ENCODE measurements around the gene GNMT.

The GNMT gene

GRCh38 chr6:42963179-42963854, 2.8 kb downstream of the GNMT start:
- no peak overlapping the region for H3K27ac ChIP-seq (ENCODE audit: low read depth in 2 of 2, low read length in 2 of 2)
- no peaks in the 10 kb centered on the region for H3K9me3 ChIP-seq (ENCODE audit: control insufficient read depth in 2 of 2, low read length in 2 of 2)
- H3K9ac ChIP-seq (ENCODE audit: low read depth in 1 of 2, low read length in 2 of 2): no peak overlapping the region
- H3K4me1 ChIP-seq (ENCODE audit: control insufficient read depth in 2 of 2, insufficient read depth in 2 of 2, low read length in 2 of 2): peaks cover 11 to 13% of the 10 kb centered on the region in 2 donors
- H3K4me3 ChIP-seq (ENCODE audit: low read length in 2 of 2): no peak overlapping the region
- H3K36me3 ChIP-seq (ENCODE audit: control insufficient read depth in 2 of 2, insufficient read depth in 2 of 2, low read length in 2 of 2): peaks cover 14 to 25% of the 10 kb centered on the region in 2 donors
- H3K27me3 ChIP-seq (ENCODE audit: control insufficient read depth in 2 of 2, insufficient read depth in 2 of 2, low read length in 2 of 2): peaks cover 0 to 5% of the 10 kb centered on the region in 2 donors

- Histone ChIP-seq H3K9me3 (ENCODE audit: control insufficient read depth in 2 of 2, low read length in 2 of 2) (no peaks in the 10 kb centered on the region), H3K4me3 (ENCODE audit: low read length in 2 of 2) (no peak overlapping the region), H3K27ac (ENCODE audit: low read depth in 2 of 2, low read length in 2 of 2) (no peak overlapping the region), H3K36me3 (ENCODE audit: control insufficient read depth in 2 of 2, insufficient read depth in 2 of 2, low read length in 2 of 2) (peaks cover 21 to 25% of the 10 kb centered on the region in 2 donors), H3K27me3 (ENCODE audit: control insufficient read depth in 2 of 2, insufficient read depth in 2 of 2, low read length in 2 of 2) (peaks cover 0 to 5% of the 10 kb centered on the region in 2 donors), H3K4me1 (ENCODE audit: control insufficient read depth in 2 of 2, insufficient read depth in 2 of 2, low read length in 2 of 2) (peaks cover 11 to 13% of the 10 kb centered on the region in 2 donors), H3K9ac (ENCODE audit: low read depth in 1 of 2, low read length in 2 of 2) (no peak overlapping the region)
Observed at GRCh38 chr6:42963855-42964605, 3.5 kb downstream of the GNMT start.

- H3K4me3 ChIP-seq (ENCODE audit: low read length in 2 of 2): no peak overlapping the region
- H3K36me3 ChIP-seq (ENCODE audit: control insufficient read depth in 2 of 2, insufficient read depth in 2 of 2, low read length in 2 of 2): peaks cover 27 to 28% of the 10 kb centered on the region in 2 donors
- H3K9ac ChIP-seq (ENCODE audit: low read depth in 1 of 2, low read length in 2 of 2): no peak overlapping the region
- no peaks in the 10 kb centered on the region for H3K4me1 ChIP-seq (ENCODE audit: control insufficient read depth in 2 of 2, insufficient read depth in 2 of 2, low read length in 2 of 2)
- H3K9me3 ChIP-seq (ENCODE audit: control insufficient read depth in 2 of 2, low read length in 2 of 2): no peaks in the 10 kb centered on the region
- H3K27me3 ChIP-seq (ENCODE audit: control insufficient read depth in 2 of 2, insufficient read depth in 2 of 2, low read length in 2 of 2): no peaks in the 10 kb centered on the region
- H3K27ac ChIP-seq (ENCODE audit: low read depth in 2 of 2, low read length in 2 of 2): no peak overlapping the region
Observed at GRCh38 chr6:42966571-42966970, 6.0 kb downstream of the GNMT start.

- peaks cover 27 to 28% of the 10 kb centered on the region in 2 donors for H3K36me3 ChIP-seq (ENCODE audit: control insufficient read depth in 2 of 2, insufficient read depth in 2 of 2, low read length in 2 of 2)
Observed at GRCh38 chr6:42967228-42967627, 6.7 kb downstream of the GNMT start.

GRCh38 chr6:42968126-42968701, 7.7 kb downstream of the GNMT start:
- Histone ChIP-seq H3K9me3 (ENCODE audit: control insufficient read depth in 2 of 2, low read length in 2 of 2) (no peaks in the 10 kb centered on the region), H3K4me1 (ENCODE audit: control insufficient read depth in 2 of 2, insufficient read depth in 2 of 2, low read length in 2 of 2) (no peaks in the 10 kb centered on the region), H3K27me3 (ENCODE audit: control insufficient read depth in 2 of 2, insufficient read depth in 2 of 2, low read length in 2 of 2) (no peaks in the 10 kb centered on the region), H3K36me3 (ENCODE audit: control insufficient read depth in 2 of 2, insufficient read depth in 2 of 2, low read length in 2 of 2) (peaks cover 26 to 27% of the 10 kb centered on the region in 2 donors), H3K4me3 (ENCODE audit: low read length in 2 of 2) (no peak overlapping the region), H3K27ac (ENCODE audit: low read depth in 2 of 2, low read length in 2 of 2) (no peak overlapping the region), H3K9ac (ENCODE audit: low read depth in 1 of 2, low read length in 2 of 2) (no peak overlapping the region)

More at GRCh38 chr6:42967228-42967627, 6.7 kb downstream of the GNMT start:
- H3K9ac ChIP-seq (ENCODE audit: low read depth in 1 of 2, low read length in 2 of 2): no peak overlapping the region
- H3K4me3 ChIP-seq (ENCODE audit: low read length in 2 of 2): no peak overlapping the region
- no peaks in the 10 kb centered on the region for H3K27me3 ChIP-seq (ENCODE audit: control insufficient read depth in 2 of 2, insufficient read depth in 2 of 2, low read length in 2 of 2)
- no peaks in the 10 kb centered on the region for H3K9me3 ChIP-seq (ENCODE audit: control insufficient read depth in 2 of 2, low read length in 2 of 2)
- H3K27ac ChIP-seq (ENCODE audit: low read depth in 2 of 2, low read length in 2 of 2): no peak overlapping the region
- no peaks in the 10 kb centered on the region for H3K4me1 ChIP-seq (ENCODE audit: control insufficient read depth in 2 of 2, insufficient read depth in 2 of 2, low read length in 2 of 2)

GRCh38 chr6:42968783-42969182, 8.2 kb downstream of the GNMT start:
- Histone ChIP-seq H3K9ac (ENCODE audit: low read depth in 1 of 2, low read length in 2 of 2) (no peak overlapping the region), H3K36me3 (ENCODE audit: control insufficient read depth in 2 of 2, insufficient read depth in 2 of 2, low read length in 2 of 2) (peaks cover 27 to 29% of the 10 kb centered on the region in 2 donors), H3K27ac (ENCODE audit: low read depth in 2 of 2, low read length in 2 of 2) (no peak overlapping the region), H3K4me1 (ENCODE audit: control insufficient read depth in 2 of 2, insufficient read depth in 2 of 2, low read length in 2 of 2) (no peaks in the 10 kb centered on the region), H3K27me3 (ENCODE audit: control insufficient read depth in 2 of 2, insufficient read depth in 2 of 2, low read length in 2 of 2) (no peaks in the 10 kb centered on the region), H3K4me3 (ENCODE audit: low read length in 2 of 2) (no peak overlapping the region), H3K9me3 (ENCODE audit: control insufficient read depth in 2 of 2, low read length in 2 of 2) (no peaks in the 10 kb centered on the region)

GRCh38 chr6:42969431-42969830, 8.9 kb downstream of the GNMT start:
- no peak overlapping the region for H3K27ac ChIP-seq (ENCODE audit: low read depth in 2 of 2, low read length in 2 of 2)

DNA sequence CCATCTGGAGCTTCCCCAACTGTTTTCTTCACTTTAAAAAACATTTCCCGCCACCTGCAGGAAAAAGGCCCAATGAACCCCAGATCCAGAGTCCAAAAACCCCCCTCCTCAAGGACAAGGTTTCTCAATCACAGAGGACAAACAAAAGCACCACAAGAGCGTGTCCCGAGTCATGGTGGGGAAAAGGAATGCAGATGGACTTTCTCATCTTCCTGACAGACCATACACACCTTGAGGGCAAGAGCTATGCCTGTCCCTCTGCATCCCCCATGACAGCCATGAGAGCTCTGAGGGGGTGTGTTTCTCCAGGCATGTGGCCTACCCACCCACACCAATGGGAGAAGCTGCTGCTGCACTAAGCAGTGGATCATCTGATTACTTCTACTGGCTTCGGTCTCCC, 9.4 kb downstream of the GNMT start:
- peaks cover 21 to 25% of the 10 kb centered on the region in 2 donors for H3K36me3 ChIP-seq (ENCODE audit: control insufficient read depth in 2 of 2, insufficient read depth in 2 of 2, low read length in 2 of 2)
- H3K4me3 ChIP-seq (ENCODE audit: low read length in 2 of 2): no peak overlapping the region
- H3K9ac ChIP-seq (ENCODE audit: low read depth in 1 of 2, low read length in 2 of 2): no peak overlapping the region
- no peaks in the 10 kb centered on the region for H3K4me1 ChIP-seq (ENCODE audit: control insufficient read depth in 2 of 2, insufficient read depth in 2 of 2, low read length in 2 of 2)
- no peaks in the 10 kb centered on the region for H3K27me3 ChIP-seq (ENCODE audit: control insufficient read depth in 2 of 2, insufficient read depth in 2 of 2, low read length in 2 of 2)
- H3K27ac ChIP-seq (ENCODE audit: low read depth in 2 of 2, low read length in 2 of 2): no peak overlapping the region
- H3K9me3 ChIP-seq (ENCODE audit: control insufficient read depth in 2 of 2, low read length in 2 of 2): no peaks in the 10 kb centered on the region

More at GRCh38 chr6:42969431-42969830, 8.9 kb downstream of the GNMT start:
- H3K36me3 ChIP-seq (ENCODE audit: control insufficient read depth in 2 of 2, insufficient read depth in 2 of 2, low read length in 2 of 2): peaks cover 21 to 30% of the 10 kb centered on the region in 2 donors
- no peaks in the 10 kb centered on the region for H3K4me1 ChIP-seq (ENCODE audit: control insufficient read depth in 2 of 2, insufficient read depth in 2 of 2, low read length in 2 of 2)
- no peaks in the 10 kb centered on the region for H3K9me3 ChIP-seq (ENCODE audit: control insufficient read depth in 2 of 2, low read length in 2 of 2)
- H3K4me3 ChIP-seq (ENCODE audit: low read length in 2 of 2): no peak overlapping the region
- H3K9ac ChIP-seq (ENCODE audit: low read depth in 1 of 2, low read length in 2 of 2): no peak overlapping the region
- H3K27me3 ChIP-seq (ENCODE audit: control insufficient read depth in 2 of 2, insufficient read depth in 2 of 2, low read length in 2 of 2): no peaks in the 10 kb centered on the region

DNA sequence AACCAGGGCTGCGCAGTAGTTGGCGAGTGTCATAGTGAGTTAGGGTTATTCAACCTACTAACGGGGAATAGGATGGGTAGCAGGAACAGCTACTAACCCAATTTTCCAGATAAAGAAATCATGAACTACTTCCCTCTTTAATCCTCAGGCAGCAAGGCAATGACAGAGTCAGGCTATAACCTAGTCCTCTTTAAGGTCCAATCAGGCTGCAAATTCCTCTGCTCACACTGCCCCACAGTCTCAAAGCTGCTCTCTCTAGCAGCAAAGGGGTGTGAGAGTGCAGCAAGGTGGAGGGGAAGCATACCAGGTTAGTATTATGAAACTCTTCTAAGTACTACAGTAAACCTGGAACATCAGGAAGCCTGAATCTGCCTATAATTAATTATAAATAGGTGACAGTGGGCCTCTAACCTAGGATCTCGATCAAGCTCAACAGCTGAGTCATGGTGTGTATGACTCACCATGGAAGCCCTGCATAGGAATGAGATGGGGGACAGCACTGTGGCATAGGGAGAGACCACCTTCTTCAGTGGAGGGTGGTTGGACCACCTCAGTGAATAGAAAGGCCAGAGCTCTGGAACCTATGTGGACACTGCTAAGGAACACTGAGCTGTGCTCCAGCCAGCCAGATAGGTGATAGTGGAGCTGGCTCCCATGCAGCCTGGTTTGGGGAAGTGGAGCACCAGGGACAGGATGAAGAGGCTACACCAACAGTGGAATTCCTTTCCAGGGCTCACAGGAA, 10.5 kb downstream of the GNMT start:
- no peak overlapping the region for H3K9ac ChIP-seq (ENCODE audit: low read depth in 1 of 2, low read length in 2 of 2)
- peaks cover 20% of the 10 kb centered on the region in 2 donors for H3K36me3 ChIP-seq (ENCODE audit: control insufficient read depth in 2 of 2, insufficient read depth in 2 of 2, low read length in 2 of 2)
- H3K27me3 ChIP-seq (ENCODE audit: control insufficient read depth in 2 of 2, insufficient read depth in 2 of 2, low read length in 2 of 2): no peaks in the 10 kb centered on the region
- no peaks in the 10 kb centered on the region for H3K4me1 ChIP-seq (ENCODE audit: control insufficient read depth in 2 of 2, insufficient read depth in 2 of 2, low read length in 2 of 2)
- no peak overlapping the region for H3K4me3 ChIP-seq (ENCODE audit: low read length in 2 of 2)
- no peaks in the 10 kb centered on the region for H3K9me3 ChIP-seq (ENCODE audit: control insufficient read depth in 2 of 2, low read length in 2 of 2)
- no peak overlapping the region for H3K27ac ChIP-seq (ENCODE audit: low read depth in 2 of 2, low read length in 2 of 2)

All from mucosa of rectum (tissue), 2 donors.